GM19351 (cell line): ENCODE results near the gene SP1.
"Not testable (repeated sequence)": the region's sequence is repeated elsewhere in the genome, so short reads cannot be mapped to it uniquely, and the experiment has no call there.

Source experiments
- ATAC-seq: cut with Tn5 transposase; IDR thresholded peaks from one replicate; pipeline ENCODE4 v1.9.1; 2021; ENCODE audit warnings: mild to moderate bottlenecking, moderate library complexity; ENCODE audit not compliant: unreplicated experiment

SP1 gene

DNA sequence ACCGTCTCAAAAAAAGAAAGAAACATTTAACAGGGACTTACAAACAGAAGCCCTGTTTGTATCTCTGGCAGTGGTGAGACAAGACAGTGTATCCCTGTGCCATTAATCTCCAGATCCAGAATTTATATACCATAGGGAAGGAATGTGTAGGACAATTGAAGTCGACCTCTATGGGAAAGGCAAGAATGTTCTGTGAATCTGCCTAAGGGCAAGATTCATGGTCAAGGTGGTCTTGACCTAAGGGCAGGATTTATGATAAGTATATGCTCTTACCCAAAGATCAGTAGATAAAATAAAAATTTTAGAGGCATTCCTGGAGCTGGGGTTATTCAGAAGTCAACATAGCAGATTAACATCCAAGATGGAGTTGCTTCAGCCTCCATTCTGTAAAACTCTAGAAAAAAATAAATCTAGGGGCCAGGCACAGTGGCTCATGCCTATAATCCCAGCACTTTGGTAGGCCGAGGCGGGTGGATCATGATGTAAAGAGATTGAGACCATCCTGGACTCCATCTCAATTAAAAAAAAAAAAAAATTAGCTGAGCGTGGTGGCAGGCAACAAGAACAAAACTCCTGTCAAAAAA lies 21.0 kb upstream of the SP1 start:
- ATAC-seq, result no peak

DNA sequence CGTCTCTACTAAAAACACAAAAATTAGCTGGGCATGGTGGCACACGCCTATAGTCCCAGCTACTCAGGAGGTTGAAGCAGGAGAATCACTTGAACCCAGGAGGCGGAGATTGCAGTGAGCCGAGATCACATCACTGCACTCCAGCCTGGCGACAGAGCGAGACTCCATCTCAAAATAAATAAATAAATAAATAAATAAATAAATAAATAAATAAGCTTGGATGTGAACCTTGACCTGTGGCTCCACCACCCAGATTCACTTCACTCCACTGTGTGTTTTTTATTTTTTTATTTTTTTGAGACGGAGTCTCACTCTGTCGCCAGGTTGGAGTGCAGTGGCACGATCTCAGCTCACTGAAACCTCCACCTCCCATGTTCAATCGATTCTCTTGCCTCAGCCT lies 18.3 kb upstream of the SP1 start:
- ATAC-seq, result not testable (repeated sequence)

DNA sequence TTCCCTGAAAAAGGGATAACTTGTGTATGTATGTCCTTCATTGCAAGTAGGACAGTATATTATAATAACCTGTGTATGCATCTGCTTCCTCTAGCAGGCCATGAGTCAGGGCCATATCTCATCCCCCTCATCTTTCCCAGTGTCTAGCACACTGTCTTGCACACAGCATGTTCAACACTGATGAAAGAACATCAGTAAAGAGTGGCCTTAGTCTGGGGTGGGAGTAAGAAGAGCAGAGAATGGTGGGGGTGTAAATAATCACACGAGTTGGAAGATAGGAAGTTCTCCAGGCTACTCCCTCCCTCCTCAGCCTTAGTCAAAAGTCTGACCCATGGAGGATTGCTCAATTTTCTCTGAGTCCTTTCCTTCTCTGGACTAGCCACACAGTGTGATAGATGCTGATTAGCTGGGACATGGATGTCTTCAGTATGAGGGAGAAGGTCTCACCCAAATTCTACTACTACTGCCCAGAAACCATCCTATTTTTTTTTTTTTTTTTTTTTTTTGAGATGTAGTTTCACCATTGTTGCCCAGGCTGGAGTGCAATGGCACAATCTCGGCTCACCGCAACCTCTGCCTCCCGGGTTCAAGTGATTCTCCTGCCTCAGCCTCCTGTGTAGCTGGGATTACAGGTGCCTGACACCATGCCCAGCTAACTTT lies 14.6 kb upstream of the SP1 start:
- ATAC-seq, result no peak

DNA sequence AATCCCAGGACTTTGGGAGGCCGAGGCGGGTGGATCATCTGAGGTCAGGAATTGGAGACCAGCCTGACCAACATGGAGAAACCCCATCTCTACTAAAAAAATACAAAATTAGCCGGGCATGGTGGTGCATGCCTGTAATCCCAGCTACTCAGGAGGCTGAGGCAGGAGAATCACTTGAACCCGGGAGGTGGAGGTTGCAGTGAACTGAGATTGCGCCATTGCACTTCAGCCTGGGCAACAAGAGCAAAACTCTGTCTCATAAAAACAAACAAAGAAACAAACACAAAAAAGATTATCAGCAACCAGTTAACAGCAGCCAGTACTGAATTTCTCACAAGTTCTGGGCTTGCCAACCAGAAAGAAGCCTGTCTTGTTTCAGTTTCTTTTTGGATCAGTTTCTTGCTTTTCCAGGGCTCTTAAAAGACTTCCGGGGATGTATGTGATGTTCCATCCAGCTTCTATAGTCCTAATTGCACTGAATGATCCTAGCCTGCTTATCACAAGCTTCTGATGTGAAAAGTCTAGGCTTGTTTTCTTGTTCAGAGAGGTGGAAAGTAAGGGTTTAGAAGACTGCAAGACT lies 6.3 kb upstream of the SP1 start:
- ATAC-seq, result not testable (repeated sequence)

DNA sequence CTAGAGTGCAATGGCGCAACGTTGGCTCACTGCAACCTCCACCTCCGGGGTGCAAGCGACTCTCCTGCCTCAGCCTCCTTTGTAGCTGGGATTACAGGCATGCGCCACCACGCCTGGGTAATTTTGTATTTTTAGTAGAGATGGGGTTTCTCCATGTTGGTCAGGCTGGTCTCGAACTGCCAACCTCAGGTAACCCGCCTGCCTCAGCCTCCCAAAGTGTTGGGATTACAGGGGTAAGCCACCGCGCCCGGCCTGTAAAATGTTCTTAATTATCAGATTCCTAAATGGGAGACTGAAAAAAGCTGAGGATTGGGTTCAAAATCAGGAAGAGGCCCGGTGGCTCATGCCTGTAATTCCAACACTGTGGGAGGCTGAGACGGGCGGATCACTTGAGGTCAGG lies 5.7 kb upstream of the SP1 start:
- not testable (repeated sequence) for ATAC-seq

DNA sequence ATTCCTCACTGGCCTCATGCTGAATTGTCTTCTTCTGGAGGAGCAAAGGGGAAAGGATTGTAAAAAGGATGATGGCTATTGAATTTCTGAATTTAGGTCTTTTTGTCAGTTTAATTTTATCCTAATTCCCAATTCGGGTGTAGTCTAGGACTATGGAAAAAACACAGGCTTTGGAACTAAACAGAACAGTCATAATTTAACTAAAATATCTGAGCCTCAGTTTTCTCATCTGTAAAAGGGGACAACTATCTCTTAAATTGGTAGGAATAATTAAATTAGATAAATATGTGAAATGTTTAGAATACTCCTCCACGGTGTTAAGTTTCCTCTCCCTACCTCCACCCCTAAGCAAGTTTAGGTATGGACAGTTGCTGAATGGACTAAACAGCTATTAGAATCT lies 3.2 kb upstream of the SP1 start:
- ATAC-seq, result no peak

DNA sequence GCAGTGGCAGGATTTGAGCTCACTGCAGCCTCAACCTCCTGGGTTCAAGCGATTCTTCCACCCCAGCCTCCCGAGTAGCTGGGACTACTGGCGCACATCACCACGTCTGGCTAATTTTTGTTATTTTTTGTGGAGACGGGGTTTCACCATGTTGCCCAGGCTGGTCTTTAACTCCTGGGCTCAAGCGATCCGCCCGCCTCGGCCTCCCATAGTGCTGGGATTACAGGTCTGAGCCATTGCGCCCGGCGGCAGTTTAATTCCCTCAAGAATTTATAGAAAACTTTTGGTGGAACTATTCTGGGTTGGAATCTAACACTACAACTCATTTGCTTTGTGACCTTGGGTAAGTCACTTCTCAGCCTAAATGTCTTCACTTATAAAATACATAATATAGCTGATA lies 1.8 kb upstream of the SP1 start:
- no peak for ATAC-seq

DNA sequence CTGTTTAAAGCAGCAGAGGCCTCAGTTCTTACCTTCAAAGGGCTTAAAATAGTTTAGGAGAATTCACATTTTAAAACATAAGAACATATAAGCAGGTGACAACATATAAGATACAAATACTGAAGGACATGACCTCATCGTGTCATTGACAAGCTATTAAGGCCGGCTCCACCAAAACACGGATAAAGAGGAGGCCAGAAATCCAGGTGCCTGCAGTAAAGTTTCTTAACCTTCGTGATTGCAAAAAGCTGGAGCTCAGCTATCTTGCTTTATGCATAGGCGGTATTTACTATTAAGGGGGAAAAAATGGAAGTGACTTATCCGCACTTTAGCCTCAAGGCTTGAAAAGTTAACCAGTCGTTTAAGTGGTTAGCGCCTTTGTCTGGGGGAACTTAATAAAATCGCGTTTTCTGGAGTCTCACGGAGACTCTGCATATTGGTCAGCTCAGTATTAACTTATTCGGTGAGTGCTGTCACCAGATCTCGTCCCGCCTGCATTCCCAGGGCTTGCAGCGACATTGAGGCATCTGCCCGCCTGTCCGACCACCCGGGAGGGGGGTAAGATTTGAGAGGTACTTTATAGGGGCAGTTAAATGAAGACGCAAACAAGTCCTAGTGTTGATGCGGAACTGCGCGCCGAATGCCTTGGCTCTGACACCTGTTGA lies 1.1 kb upstream of the SP1 start:
- ATAC-seq, result no peak

DNA sequence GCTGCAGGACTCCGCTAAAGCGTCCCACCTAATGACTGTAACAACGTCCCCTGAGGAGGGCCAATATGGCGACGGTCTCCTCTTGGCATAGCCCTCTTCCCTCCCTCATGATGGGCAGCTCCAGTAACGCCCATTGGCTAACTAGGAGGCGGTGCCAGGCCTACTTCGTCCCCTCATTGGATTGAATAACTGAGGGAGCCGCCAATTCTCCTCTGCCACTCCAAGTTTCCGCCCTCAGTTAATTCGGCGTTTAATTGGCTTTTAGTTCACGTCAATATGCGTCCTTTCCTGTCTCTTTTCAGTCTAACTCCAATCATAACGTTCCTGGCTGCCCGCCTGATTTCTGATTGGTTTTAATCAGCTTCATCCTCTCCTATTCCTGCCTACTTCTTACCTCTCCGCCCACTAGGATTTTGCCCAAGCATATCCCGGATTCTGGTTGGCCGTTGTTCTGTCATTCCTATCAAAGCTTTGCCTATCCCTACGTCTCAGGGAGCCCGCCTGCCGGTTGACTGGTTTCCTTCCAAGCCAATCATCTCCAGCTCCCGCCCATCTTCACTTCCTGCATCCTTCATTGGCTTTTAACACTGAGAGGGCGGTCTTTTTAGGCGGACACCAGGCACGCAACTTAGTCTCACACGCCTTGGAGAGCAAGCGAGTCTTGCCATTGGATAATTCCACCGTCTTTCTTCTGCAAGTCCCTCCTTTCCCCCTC lies 430 bp upstream of the SP1 start:
- peak; percentile 67 for ATAC-seq

DNA sequence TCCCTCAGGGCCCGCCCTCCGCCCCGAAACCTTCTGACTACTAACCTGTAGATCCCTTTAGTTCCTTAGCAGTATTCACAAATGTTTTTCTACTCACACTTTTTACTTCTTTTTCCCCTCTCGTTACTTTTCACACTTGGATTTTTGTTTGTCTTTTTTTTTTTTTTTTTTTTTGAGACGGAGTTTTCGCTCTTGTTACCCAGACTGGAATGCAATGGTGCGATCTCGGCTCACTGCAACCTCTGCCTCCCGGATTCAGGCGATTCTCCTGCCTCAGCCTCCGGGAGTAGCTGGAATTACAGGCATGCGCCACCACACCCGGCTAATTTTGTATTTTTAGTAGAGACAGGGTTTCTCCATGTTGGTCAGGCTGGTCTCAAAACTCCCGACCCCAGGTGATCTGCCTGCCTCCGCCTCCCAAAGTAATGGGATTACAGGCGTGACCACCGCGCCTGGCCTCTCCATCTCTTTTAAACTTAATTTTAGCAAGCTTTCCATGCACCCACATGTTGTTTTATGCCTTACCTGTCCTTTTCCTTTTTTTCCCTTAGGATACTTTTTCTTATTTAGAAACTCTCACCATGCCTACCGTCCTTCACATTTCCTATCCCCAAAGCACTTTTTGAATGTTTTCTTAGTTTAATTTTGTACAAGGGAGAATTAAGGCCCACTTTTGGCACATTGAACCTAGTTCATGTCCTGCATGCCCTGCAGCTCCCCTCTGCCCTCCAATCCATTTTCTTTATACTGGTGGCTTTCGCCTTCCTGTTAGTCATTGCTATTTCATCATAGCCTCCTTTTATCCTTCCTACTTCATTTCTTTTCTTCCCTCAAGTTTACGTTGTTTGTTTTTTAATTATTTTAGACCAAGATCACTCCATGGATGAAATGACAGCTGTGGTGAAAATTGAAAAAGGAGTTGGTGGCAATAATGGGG lies 1.1 kb downstream of the SP1 start:
- ATAC-seq, result no peak

DNA sequence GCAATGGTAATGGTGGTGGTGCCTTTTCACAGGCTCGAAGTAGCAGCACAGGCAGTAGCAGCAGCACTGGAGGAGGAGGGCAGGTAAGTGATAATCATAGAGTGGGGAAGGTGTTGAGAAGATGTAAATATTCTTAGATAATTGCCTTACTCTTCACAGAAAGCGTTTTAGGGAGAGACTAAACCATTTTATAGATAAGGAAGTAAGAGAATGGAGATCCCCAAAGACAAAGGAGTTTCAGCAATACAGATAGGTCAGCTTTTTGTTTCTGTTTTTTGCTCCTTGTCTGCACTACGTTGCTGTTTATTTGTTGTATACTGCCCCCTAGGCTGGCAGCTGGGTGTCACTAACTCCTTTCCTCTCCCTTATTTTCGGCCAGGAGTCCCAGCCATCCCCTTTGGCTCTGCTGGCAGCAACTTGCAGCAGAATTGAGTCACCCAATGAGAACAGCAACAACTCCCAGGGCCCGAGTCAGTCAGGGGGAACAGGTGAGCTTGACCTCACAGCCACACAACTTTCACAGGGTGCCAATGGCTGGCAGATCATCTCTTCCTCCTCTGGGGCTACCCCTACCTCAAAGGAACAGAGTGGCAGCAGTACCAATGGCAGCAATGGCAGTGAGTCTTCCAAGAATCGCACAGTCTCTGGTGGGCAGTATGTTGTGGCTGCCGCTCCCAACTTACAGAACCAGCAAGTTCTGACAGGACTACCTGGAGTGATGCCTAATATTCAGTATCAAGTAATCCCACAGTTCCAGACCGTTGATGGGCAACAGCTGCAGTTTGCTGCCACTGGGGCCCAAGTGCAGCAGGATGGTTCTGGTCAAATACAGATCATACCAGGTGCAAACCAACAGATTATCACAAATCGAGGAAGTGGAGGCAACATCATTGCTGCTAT lies 2.0 kb downstream of the SP1 start:
- no peak for ATAC-seq

DNA sequence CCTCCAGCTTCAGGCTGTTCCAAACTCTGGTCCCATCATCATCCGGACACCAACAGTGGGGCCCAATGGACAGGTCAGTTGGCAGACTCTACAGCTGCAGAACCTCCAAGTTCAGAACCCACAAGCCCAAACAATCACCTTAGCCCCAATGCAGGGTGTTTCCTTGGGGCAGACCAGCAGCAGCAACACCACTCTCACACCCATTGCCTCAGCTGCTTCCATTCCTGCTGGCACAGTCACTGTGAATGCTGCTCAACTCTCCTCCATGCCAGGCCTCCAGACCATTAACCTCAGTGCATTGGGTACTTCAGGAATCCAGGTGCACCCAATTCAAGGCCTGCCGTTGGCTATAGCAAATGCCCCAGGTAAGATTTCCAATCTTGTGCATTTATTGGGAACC lies 3.3 kb downstream of the SP1 start:
- no peak for ATAC-seq

DNA sequence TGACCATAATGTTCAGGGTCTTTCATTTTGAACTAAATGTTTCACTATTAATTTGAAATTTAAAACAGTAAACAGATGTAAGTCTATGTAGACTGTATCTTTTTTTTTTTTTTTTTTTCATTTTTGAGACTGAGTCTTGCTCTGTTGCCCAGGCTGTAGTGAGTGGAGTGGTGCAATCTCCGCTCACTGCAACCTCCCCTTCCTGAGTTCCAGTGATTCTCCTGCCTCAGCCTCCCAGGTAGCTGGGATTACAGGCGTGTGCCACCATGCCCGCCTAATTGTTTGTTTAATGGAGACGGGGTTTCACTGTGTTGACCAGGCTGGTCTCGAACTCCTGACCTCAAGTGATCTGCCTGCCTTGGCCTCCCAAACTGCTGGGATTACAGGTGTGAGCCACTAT lies 6.4 kb downstream of the SP1 start:
- not testable (repeated sequence) for ATAC-seq

DNA sequence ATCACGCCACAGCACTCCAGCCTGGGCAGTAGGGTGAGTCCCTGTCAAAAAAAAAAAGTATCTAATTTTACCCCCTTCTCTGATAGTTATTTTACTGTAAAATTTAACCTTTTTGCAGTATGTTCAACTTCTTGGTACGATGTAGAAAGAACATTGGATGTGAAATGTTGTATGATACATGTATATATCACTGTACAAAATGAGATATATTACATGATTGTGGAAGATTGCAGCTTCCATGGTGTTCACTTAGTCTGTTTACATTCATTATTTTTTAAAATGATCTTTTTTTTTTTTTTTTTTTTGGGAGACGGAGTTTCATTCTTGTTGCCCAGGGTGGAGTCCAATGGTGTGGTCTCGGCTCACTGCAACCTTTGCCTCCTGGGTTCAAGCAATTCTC lies 9.0 kb downstream of the SP1 start:
- ATAC-seq, result no peak

DNA sequence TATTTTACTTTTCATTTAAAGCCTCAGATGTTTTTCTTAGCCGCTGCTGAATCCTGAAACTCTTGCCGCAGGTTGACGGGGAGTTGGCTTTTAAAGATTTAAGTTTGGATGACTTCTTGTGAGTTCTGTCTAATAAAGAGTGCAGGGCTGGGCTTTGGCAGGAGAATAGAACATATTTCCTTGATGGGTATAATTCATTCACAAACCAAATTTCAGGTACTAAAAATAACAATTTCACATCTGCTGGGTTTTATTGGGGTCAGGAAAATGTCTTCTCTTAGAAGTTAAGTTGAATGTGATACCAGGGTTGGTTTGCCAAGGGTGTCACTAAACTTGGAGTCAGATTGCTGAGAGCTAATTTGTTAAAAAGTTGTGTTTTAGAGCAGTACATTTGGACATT lies 9.7 kb downstream of the SP1 start:
- no peak for ATAC-seq

DNA sequence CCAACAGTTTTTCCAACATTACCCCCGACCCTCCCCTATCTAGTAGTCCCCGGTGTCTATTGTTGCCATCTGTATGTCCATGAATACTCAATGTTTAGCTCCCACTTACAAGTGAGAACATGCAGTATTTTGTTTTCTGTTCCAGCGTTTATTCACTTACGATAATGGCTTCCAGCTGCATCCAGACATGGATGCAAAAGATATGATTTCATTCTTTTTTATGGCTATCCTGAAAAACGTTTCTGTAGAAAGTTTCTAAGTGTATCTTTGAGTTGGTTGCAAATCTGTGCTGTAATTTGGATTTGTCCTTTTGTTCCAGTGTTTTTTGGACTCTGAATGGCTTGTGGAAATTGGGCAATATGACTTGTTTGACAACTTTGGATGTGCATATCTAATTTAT lies 11.7 kb downstream of the SP1 start:
- ATAC-seq, result no peak

DNA sequence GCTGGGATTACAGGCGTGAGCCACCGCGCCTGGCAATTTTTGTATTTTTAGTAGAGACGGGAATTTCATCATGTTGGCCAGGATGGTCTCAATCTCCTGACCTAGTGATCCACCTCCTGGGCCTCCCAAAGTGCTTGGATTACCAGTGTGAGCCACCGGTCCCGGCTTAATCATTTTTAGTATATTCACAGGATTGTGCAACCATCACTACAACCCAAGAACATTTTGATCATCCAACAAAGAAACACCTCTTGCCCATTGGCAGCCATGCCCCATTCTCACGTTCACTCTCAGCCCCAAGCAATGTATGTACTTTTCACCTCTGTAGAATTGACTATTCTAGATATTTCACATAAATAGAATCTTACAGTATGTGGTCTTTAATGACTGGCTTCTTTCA lies 19.9 kb downstream of the SP1 start:
- no peak for ATAC-seq

DNA sequence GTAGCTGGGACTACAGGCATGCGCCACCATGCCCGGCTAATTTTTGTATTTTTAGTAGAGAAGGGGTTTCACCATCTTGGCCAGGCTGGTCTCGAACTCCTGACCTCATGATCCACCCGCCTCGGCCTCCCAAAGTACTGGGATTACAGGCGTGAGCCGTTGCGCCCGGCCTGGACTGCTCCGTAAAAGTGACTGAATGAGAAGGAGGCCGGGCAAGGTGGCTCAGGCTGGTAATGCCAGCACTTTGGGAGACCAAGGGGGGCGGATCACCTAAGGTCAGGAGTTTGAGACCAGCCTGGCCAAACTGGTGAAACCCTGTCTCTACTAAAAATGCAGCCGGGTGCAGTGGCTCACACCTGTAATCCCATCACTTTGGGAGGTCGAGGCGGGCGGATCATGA lies 22.4 kb downstream of the SP1 start:
- not testable (repeated sequence) for ATAC-seq

DNA sequence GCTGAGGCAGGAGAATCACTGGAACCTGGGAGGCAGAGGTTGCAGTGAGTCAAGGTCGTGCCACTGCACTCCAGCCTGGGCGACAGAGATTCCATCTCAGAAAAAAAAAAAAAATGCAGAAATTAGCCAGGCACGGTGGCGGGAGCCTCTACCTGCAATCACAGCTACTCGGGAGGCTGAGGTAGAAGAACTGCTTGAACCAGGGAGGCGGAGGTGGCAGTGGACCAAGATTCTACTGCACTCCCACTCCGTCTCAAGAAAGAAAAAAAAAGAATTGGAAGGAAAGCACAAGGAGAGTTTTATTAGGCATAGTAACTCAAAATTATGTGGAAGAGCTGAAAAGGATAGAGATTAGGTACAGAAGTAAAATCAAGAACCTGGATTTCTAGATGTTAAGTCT lies 22.9 kb downstream of the SP1 start:
- no peak for ATAC-seq
